ENCODE measurements around the gene CHST3. TPM values are rescaled to one million over a fixed set of nuclear protein-coding genes. Genes with fewer than 3 reads are reported as not detected.

The CHST3 gene
- total RNA-seq, result 11.1 and 12.9 TPM in 2 replicates

GRCh38 chr10:71964098-71964742 is at the start of gene CHST3:
Gene CHST3, plus strand, starts transcription at chr10:71964395. Its CDS starts 41,448 bp downstream, at chr10:72005843.

Other genes starting within 250 kb of the CHST3 start
- not detected in 2 replicates for gene C10orf105, start 244.6 kb upstream of the CHST3 start, total RNA-seq
- gene VSIR, start 190.9 kb upstream of the CHST3 start, total RNA-seq, result 47.2 and 59.2 TPM in 2 replicates
- gene PSAP, start 113.1 kb upstream of the CHST3 start, total RNA-seq, result 782 and 805 TPM in 2 replicates
- 0.53 and 1.2 TPM in 2 replicates for gene SPOCK2, start 124.2 kb downstream of the CHST3 start, total RNA-seq

Data from mammary microvascular endothelial cell (primary cell).